WTC11 (cell line): ENCODE measurements around the gene PTPRN2. TPM values are rescaled to one million over a fixed set of nuclear protein-coding genes. Genes with fewer than 3 reads are reported as not detected.

Experiments
- ATAC-seq: fragments of 200-7000 bp; cut with Tn5 transposase; 2 replicates; pipeline ENCODE4 v1.10.0; 2021; ENCODE audit warnings: mild to moderate bottlenecking, moderate library complexity
- CTCF ChIA-PET: fragments of 300-600 bp; sonication (Branson Sonifier 250); formaldehyde crosslinking; loops from one replicate; lab custom pipeline; 2021; ENCODE audit warnings: antibody characterized with exemption; lab: Charles Lee
- POLR2A ChIA-PET: fragments of 350-600 bp; sonication (Branson Sonifier 250); formaldehyde crosslinking; loops from one replicate; lab custom pipeline; 2021; ENCODE audit warnings: antibody characterized with exemption; lab: Charles Lee
- DNase-seq: peaks from one replicate; pipeline ENCODE4 v3.0.0; 2021; ENCODE audit warnings: low spot score
- H3K27ac Mint-ChIP-seq: 2 replicates; pipeline ENCODE4 v1.8.0; 2021; ENCODE audit warnings: mixed read lengths
- H3K27me3 Mint-ChIP-seq: 2 replicates; pipeline ENCODE4 v1.8.0; 2021; ENCODE audit warnings: low read depth, mild to moderate bottlenecking, moderate library complexity, mixed read lengths
- H3K36me3 Mint-ChIP-seq: 2 replicates; pipeline ENCODE4 v1.8.0; 2021; ENCODE audit warnings: mixed read lengths
- H3K4me1 Mint-ChIP-seq: 2 replicates; pipeline ENCODE4 v1.8.0; 2022; ENCODE audit warnings: mixed read lengths
- H3K4me3 Mint-ChIP-seq: 2 replicates; pipeline ENCODE4 v1.8.0; 2021; ENCODE audit warnings: mild to moderate bottlenecking, moderate library complexity, mixed read lengths
- H3K9me3 Mint-ChIP-seq: 2 replicates; pipeline ENCODE4 v1.8.0; 2021; ENCODE audit warnings: mixed read lengths
- FOXJ3 ChIP-seq: sonication (generic); formaldehyde crosslinking; IDR thresholded peaks from 2 replicates; pipeline ENCODE4 v1.9.0; 2021; ENCODE audit warnings: missing genetic modification reagents, mild to moderate bottlenecking, borderline replicate concordance
- FOXK1 ChIP-seq: sonication (generic); formaldehyde crosslinking; IDR thresholded peaks from 2 replicates; pipeline ENCODE4 v1.8.0; 2022; ENCODE audit warnings: mild to moderate bottlenecking, moderate library complexity, missing genetic modification reagents
- JAZF1 ChIP-seq: fragments of 250-450 bp; sonication (Bioruptor Pico); IDR thresholded peaks from 2 replicates; pipeline ENCODE4 v1.9.0; 2021; ENCODE audit warnings: moderate library complexity, mild to moderate bottlenecking, inconsistent platforms
- NR2C2 ChIP-seq: sonication (generic); formaldehyde crosslinking; IDR thresholded peaks from 2 replicates; pipeline ENCODE4 v1.8.0; 2022; ENCODE audit warnings: mild to moderate bottlenecking, missing genetic modification reagents
- OVOL2 ChIP-seq: fragments of 250-450 bp; sonication (Bioruptor Pico); IDR thresholded peaks from 2 replicates; pipeline ENCODE4 v1.9.0; 2021; ENCODE audit warnings: mild to moderate bottlenecking, borderline replicate concordance
- ZNF671 ChIP-seq: fragments of 250-450 bp; sonication (Bioruptor Pico); IDR thresholded peaks from 2 replicates; pipeline ENCODE4 v1.8.0; 2021; ENCODE audit warnings: mild to moderate bottlenecking
- total RNA-seq: library from RNA; stranded (reverse); gene quantifications from 3 replicates; pipeline ENCODE4 v1.2.3, GENCODE V29; 2021
- TF ChIP-seq, protein P1 (sequence below): fragments of 250-450 bp; sonication (Bioruptor Pico); conservative IDR thresholded peaks from 2 replicates; pipeline ENCODE4 v1.9.0; 2021; ENCODE audit warnings: mild to moderate bottlenecking
- TF ChIP-seq, protein P2 (sequence below): sonication (generic); formaldehyde crosslinking; IDR thresholded peaks from 2 replicates; pipeline ENCODE4 v1.8.1; 2023; ENCODE audit warnings: mild to moderate bottlenecking, missing genetic modification reagents, borderline replicate concordance
- TF ChIP-seq, protein P3 (sequence below): sonication (generic); formaldehyde crosslinking; IDR thresholded peaks from 2 replicates; pipeline ENCODE4 v1.8.0; 2023; ENCODE audit warnings: missing genetic modification reagents
- TF ChIP-seq, protein P4 (sequence below): sonication (generic); formaldehyde crosslinking; IDR thresholded peaks from 2 replicates; pipeline ENCODE4 v1.8.0; 2022; ENCODE audit warnings: mild to moderate bottlenecking, missing genetic modification reagents
- TF ChIP-seq, protein P5 (sequence below): fragments of 250-450 bp; sonication (Bioruptor Pico); IDR thresholded peaks from 2 replicates; pipeline ENCODE4 v1.8.0; 2021; ENCODE audit warnings: mild to moderate bottlenecking
- TF ChIP-seq, protein P6 (sequence below): fragments of 250-450 bp; sonication (Bioruptor Pico); IDR thresholded peaks from 2 replicates; pipeline ENCODE4 v1.9.0; 2021; ENCODE audit warnings: moderate library complexity, mild to moderate bottlenecking, inconsistent platforms, borderline replicate concordance

The PTPRN2 gene
- total RNA-seq, 1 experiment from 2014 or later = 4.7 TPM

DNA sequence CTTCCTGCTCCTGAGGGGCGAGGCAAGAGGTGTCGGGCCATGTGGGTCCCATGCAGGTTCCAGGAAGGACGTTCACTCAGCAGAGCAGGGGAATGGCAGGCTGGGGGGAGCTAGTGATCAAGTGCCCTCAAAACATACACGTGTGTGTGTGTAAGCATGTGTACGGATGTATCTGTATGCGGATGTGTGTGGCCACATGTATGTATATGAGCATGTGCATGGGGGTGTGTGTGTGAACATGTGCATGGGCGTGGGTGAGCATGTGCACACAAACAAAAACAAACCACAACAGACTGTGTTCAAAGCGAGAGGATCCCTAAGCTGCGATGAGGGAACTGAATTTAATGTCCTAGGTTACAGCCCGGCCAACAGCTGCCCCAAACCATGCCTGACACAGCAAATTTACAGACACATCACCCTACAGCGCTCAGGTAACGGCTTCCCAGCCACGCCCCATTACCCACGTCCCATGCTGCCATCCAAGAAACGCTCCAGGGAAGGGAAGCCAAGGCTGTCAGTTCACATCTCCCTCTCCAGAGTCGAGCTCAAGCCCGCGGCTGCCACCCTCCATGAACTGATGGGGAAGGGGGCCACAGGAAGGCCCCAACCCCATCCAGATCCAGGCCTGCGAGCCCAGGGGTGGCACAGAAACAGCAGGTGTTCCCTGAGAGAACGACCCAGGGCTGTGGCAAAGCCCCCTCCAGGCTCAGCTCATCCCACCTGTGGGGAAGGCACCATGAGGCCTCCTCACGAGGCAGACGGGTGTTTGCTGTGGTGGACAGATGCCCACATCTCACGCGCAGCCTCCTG is 56.6 kb downstream of the PTPRN2 start (continued):
- TF ChIP-seq, protein P1, sequence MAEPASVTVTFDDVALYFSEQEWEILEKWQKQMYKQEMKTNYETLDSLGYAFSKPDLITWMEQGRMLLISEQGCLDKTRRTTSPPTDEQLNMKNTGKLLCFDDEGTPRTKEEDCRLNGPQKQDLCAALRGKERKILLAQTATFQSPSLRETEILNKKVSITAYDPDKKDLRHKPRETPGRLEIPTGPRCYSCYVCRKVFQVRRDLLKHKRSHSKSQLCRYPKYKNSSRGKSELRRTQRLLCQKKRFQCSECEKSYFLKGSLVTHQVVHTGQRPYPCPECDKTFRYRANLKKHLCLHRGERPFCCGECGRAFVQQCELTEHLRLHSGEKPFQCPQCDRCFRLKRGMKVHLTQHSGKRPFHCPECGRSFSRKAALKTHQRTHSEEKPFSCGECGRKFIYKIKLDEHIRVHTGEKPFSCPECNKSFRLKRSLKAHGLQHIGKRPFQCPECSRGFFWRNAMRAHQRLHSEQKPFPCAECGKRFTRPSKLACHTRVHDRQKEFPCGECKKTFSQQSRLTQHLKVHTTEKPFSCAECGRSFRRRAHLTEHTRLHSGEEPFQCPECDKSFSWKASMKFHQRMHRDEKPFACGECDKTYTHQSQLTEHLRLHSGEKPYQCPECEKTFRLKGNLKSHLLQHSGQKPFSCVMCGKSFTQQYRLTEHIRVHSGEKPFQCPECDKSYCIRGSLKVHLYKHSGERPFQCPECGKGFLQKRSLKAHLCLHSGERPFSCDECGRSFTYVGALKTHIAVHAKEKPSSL (CRISPR knock-in tag) = no peak
- TF ChIP-seq JAZF1 (CRISPR knock-in tag) (no peak), FOXK1 (no peak), NR2C2 (CRISPR knock-in tag) (no peak)
- TF ChIP-seq, protein P2, sequence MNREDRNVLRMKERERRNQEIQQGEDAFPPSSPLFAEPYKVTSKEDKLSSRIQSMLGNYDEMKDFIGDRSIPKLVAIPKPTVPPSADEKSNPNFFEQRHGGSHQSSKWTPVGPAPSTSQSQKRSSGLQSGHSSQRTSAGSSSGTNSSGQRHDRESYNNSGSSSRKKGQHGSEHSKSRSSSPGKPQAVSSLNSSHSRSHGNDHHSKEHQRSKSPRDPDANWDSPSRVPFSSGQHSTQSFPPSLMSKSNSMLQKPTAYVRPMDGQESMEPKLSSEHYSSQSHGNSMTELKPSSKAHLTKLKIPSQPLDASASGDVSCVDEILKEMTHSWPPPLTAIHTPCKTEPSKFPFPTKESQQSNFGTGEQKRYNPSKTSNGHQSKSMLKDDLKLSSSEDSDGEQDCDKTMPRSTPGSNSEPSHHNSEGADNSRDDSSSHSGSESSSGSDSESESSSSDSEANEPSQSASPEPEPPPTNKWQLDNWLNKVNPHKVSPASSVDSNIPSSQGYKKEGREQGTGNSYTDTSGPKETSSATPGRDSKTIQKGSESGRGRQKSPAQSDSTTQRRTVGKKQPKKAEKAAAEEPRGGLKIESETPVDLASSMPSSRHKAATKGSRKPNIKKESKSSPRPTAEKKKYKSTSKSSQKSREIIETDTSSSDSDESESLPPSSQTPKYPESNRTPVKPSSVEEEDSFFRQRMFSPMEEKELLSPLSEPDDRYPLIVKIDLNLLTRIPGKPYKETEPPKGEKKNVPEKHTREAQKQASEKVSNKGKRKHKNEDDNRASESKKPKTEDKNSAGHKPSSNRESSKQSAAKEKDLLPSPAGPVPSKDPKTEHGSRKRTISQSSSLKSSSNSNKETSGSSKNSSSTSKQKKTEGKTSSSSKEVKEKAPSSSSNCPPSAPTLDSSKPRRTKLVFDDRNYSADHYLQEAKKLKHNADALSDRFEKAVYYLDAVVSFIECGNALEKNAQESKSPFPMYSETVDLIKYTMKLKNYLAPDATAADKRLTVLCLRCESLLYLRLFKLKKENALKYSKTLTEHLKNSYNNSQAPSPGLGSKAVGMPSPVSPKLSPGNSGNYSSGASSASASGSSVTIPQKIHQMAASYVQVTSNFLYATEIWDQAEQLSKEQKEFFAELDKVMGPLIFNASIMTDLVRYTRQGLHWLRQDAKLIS = no peak
- TF ChIP-seq, protein P3, sequence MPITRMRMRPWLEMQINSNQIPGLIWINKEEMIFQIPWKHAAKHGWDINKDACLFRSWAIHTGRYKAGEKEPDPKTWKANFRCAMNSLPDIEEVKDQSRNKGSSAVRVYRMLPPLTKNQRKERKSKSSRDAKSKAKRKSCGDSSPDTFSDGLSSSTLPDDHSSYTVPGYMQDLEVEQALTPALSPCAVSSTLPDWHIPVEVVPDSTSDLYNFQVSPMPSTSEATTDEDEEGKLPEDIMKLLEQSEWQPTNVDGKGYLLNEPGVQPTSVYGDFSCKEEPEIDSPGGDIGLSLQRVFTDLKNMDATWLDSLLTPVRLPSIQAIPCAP (CRISPR knock-in tag) = no peak
- TF ChIP-seq, protein P4, sequence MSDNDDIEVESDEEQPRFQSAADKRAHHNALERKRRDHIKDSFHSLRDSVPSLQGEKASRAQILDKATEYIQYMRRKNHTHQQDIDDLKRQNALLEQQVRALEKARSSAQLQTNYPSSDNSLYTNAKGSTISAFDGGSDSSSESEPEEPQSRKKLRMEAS (CRISPR knock-in tag) = no peak
- TF ChIP-seq, protein P5, sequence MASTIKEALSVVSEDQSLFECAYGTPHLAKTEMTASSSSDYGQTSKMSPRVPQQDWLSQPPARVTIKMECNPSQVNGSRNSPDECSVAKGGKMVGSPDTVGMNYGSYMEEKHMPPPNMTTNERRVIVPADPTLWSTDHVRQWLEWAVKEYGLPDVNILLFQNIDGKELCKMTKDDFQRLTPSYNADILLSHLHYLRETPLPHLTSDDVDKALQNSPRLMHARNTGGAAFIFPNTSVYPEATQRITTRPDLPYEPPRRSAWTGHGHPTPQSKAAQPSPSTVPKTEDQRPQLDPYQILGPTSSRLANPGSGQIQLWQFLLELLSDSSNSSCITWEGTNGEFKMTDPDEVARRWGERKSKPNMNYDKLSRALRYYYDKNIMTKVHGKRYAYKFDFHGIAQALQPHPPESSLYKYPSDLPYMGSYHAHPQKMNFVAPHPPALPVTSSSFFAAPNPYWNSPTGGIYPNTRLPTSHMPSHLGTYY (CRISPR knock-in tag) = no peak

DNA sequence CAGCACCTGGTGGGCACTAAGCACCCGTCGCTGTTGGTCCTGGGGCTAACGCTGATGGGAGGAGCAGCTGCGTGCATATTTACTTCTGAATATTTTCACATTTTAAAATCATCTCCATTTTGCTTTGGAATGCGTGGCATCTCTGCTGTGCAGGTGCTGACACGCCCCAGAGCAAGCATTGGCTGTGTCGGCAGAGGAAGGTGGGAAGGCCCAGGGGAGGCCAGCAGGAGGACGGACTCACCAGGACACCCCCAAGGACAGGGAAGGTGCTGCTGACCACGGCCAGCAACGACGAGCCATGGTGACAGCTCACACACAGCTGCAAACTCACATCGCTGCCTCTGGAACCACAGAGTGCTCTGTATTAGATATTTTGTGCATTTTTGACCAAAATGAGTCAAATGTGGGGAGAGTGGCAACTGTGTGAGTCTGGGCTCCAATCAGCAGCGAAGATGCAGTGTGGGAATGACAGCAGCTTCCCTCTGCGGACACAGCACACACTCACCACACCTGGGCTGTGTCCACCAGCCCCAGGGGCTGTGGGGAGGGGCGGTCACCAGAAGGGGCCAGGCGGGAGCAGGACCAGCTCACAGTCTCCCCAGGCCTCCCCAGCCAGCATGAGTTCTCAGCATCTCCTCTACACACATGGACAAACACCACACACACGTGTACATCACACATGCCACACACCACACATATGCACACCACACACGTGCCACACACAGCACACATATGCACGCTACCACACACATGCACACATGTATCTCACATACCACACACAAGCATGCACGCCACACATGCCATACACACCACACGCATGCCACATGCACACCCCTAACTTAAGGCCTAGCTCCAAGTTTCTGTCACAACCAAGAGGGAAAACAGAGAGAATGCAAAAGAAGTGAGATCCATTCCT is 58.2 kb downstream of the PTPRN2 start:
- TF ChIP-seq OVOL2 (CRISPR knock-in tag) = no peak
- TF ChIP-seq ZNF671 (CRISPR knock-in tag) = no peak
- TF ChIP-seq, protein P6, sequence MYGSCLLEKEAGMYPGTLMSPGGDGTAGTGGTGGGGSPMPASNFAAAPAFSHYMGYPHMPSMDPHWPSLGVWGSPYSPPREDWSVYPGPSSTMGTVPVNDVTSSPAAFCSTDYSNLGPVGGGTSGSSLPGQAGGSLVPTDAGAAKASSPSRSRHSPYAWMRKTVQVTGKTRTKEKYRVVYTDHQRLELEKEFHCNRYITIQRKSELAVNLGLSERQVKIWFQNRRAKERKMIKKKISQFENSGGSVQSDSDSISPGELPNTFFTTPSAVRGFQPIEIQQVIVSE (CRISPR knock-in tag) = no peak
- no peak for TF ChIP-seq FOXJ3
- no peak for ATAC-seq
- POLR2A ChIA-PET = no interaction called here
- H3K36me3 Mint-ChIP-seq = no peaks in the 10 kb centered on the region
- H3K9me3 Mint-ChIP-seq = no peaks in the 10 kb centered on the region
- H3K4me3 Mint-ChIP-seq = no peak overlapping the region
- no peak overlapping the region for H3K27ac Mint-ChIP-seq
- H3K4me1 Mint-ChIP-seq = peaks cover 3% of the 10 kb centered on the region
- DNase-seq = no peak
- H3K27me3 Mint-ChIP-seq = no peaks in the 10 kb centered on the region; the same call in 1 of the 2 replicates
- CTCF ChIA-PET = interaction anchor here (0.7 to 1.4 kb wide), 3 partner anchors 9 to 448 kb away, joined by 3 read pairs; no protein-coding TSS in a partner anchor
